GM20000 (cell line): ENCODE results near the gene AKT3.

ENCODE experiments used
- DNase-seq: peaks from one replicate; pipeline ENCODE4 v3.0.0; 2012; ENCODE audit warnings: low spot score
- CTCF ChIP-seq: IDR thresholded peaks from 2 replicates; pipeline ENCODE4 v1.5.1; 2012; ENCODE audit warnings: mild to moderate bottlenecking, control low read depth; ENCODE audit errors: extremely low read depth, missing control alignments

AKT3 gene

GRCh38 chr1:243742819-243743218, 107.2 kb downstream of the AKT3 start:
- no peak for DNase-seq
- no peak for TF ChIP-seq CTCF

- no peak for TF ChIP-seq CTCF
- no peak for DNase-seq
Measured at GRCh38 chr1:243740255-243740999, 109.6 kb downstream of the AKT3 start.

DNA sequence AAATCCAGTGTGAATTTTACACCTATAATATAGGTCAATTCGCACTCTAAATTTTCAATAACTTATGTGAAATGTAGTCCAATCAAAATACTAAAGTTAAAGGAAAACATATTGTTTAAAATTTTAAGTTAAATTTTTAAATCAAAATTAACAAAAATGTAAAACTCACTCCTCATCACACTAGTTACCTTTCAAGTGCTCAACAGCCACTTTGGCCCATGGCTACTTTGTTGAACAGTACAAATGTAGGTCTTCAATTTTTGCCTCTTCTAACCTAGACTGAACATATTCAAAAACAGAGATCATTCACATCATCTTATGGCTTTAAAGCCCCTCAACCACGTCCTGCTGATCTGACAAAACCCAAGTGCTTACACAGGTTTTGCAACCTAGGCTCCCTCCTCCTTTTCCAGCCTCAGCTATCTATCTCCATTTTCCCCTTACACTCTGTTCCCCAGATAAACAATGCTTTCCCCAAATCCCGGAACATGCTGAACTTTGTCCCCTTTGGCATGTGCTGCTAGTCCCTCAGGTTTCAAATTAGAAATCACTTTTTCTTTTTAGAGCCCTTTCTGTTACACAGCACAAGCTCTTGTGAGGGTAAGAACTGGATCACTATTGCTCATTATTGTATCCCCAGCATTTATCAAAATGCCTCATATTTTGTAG, 110.6 kb downstream of the AKT3 start:
- DNase-seq = no peak
- TF ChIP-seq CTCF = no peak

- no peak for DNase-seq
- TF ChIP-seq CTCF = no peak
Measured at GRCh38 chr1:243738020-243738419, 112.0 kb downstream of the AKT3 start.

DNA sequence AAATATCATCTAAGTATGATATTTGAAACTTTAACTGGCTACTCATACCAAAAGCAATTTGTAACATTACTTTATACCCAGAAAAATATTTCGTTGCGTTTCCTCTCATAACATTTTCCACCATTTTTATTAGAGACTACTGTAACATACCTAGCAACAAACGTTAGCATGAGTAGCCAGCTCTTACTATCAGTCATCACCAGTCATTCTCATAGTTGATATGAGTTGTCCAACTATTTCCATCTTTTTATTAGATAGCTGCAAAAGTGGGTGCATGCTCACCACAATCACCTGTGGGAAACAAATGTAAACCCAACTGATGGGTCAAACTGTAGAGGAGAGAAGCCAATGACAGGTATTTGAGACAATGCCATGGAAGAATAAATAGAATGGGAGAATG, 114.6 kb downstream of the AKT3 start:
- no peak for DNase-seq

DNA sequence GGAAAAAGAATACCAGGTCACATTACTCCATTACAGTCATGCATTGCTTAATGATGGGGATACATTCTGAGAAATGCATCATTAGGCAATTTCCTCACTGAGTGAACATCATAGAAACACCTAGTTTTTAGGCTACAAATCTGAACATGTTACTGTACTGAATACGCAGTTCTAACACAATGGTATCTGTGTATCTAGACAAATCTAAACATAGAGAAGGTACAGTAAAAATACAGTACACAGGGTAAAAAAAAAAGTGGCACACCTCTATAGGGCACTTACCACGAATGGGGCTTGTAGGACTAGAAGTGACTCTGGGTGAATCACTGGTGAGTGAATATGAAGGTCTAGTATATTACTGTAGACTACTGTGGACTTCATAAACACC, 115.7 kb downstream of the AKT3 start:
- no peak for DNase-seq
- TF ChIP-seq CTCF = no peak

More for the DNA sequence above, 114.6 kb downstream of the AKT3 start:
- no peak for TF ChIP-seq CTCF

- TF ChIP-seq CTCF = no peak
- DNase-seq = no peak
Measured at GRCh38 chr1:243733670-243734307, 116.3 kb downstream of the AKT3 start.
